Measurements from ENCODE around the gene STPG1. TPM values are rescaled to one million over a fixed set of nuclear protein-coding genes. Genes with fewer than 3 reads are reported as not detected.

Gene STPG1, protein sequence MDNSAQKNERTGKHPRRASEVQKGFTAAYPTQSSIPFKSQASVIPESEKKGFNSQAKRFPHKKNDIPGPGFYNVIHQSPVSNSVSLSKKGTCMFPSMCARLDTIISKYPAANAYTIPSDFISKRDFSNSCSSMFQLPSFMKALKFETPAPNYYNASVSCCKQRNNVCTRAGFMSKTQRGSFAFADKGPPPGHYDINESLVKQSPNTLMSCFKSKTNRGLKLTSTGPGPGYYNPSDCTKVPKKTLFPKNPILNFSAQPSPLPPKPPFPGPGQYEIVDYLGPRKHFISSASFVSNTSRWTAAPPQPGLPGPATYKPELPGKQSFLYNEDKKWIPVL
- total RNA-seq, result 3.7 and 3.8 TPM in 2 replicates

DNA sequence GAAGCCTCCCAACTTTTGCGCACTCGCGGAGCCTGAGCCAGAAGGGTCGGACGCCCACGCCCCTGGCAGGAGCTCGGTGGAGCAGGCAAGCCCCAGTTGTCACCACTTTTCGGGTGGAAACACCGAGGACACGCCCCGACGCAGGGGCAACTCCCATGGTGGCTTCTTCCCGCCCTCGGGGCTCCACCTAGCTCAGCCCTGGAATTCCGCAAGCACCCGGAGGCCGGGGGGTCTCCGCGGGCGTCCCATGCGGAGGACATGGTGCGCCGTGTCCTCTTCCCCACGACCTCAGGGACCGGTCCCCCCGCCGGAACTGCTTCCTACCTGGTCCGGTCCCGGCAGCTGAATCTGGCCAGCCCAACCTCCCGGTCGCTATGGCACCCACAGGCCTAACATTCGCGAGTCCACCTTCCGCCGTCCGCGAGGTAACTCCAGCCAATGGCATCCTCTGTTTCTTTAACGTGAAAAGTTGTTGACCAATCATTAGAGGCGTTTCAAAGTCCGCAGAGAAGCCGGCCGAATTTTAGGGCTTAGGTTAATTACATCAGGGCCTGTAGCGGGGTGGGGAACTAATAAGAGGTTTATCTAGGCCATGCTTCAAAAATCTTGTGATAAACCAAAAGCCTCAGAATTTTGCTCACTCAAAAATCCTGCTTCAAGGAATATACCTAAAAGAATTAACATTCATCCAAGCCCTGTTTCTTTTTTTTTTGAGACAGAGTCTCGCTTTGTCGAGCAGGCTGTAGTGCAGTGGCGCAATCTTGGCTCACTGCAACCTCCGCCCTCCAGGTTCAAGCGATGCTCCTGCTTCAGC, at the start of gene STPG1:
TSS of gene STPG1 (minus strand) at position 433 of the 814 bp plus-strand sequence. CDS start 12,394 bp downstream, outside the sequence.

GRCh38 chr1:24415334-24415909, 1.8 kb upstream of the STPG1 start, which contains the start of gene NIPAL3:
Gene NIPAL3, plus strand, starts transcription at chr1:24415802. Its CDS starts 3,746 bp downstream, at chr1:24419548.

GRCh38 chr1:24319312-24319863, 94.2 kb downstream of the STPG1 start, which contains the start of gene GRHL3:
Gene GRHL3, plus strand, starts transcription at chr1:24319357. Its CDS starts 195 bp downstream, at chr1:24319552.

Other genes starting within 250 kb of the STPG1 start
- gene IFNLR1, start 226.5 kb downstream of the STPG1 start, total RNA-seq, result not detected in 2 replicates
- not detected in 2 replicates for gene GRHL3, start 94.4 kb downstream of the STPG1 start, total RNA-seq
- gene NIPAL3, start 2.0 kb upstream of the STPG1 start, total RNA-seq, result 35.6 and 39.4 TPM in 2 replicates
- 1.8 and 3.7 TPM in 2 replicates for gene RCAN3, start 89.1 kb upstream of the STPG1 start, total RNA-seq
- gene NCMAP, start 142.3 kb upstream of the STPG1 start, total RNA-seq, result not detected in 2 replicates
- 16.5 and 18.7 TPM in 2 replicates for gene SRRM1, start 229.5 kb upstream of the STPG1 start, total RNA-seq